Suprapubic skin (tissue), 4 donors: ENCODE data around the gene RIMBP2. TPM values are rescaled to one million over a fixed set of nuclear protein-coding genes. Genes with fewer than 3 reads are reported as not detected.

Experiments used
- DNase-seq, 2 donors: peaks; one replicate each; pipeline ENCODE4 v3.0.0-alpha.2; 2019; ENCODE audit warnings: low spot score in 2 of 2
- H3K27ac ChIP-seq: fragments of 200-600 bp; sonication (generic); one replicate; pipeline ENCODE4 v1.5.1; 2019
- H3K27me3 ChIP-seq: fragments of 200-600 bp; sonication (generic); one replicate; pipeline ENCODE4 v1.5.1; 2019
- H3K36me3 ChIP-seq: fragments of 200-600 bp; sonication (generic); one replicate; pipeline ENCODE4 v1.5.1; 2019
- H3K4me1 ChIP-seq: fragments of 200-600 bp; sonication (generic); one replicate; pipeline ENCODE4 v1.5.1; 2019
- H3K4me3 ChIP-seq: fragments of 200-600 bp; sonication (generic); one replicate; pipeline ENCODE4 v1.5.1; 2019; ENCODE audit warnings: mild to moderate bottlenecking
- H3K9me3 ChIP-seq: fragments of 200-600 bp; sonication (generic); one replicate; pipeline ENCODE4 v1.5.1; 2019
- CTCF ChIP-seq, 2 donors: fragments of 200-600 bp in 1 of 2; fragments of 450-650 bp in 1 of 2; sonication (generic) in 1 of 2; IDR thresholded peaks; one replicate each; pipeline ENCODE4 v1.5.1; 2016 to 2019; ENCODE audit warnings: antibody characterized with exemption in 2 of 2, mild to moderate bottlenecking in 1 of 2, moderate library complexity in 1 of 2
- EP300 ChIP-seq: sonication (generic); formaldehyde crosslinking; IDR thresholded peaks from one replicate; pipeline ENCODE4 v1.6.1; 2017; ENCODE audit warnings: antibody characterized with exemption
- POLR2A ChIP-seq, 2 donors: fragments of 450-650 bp; IDR thresholded peaks; one replicate each; pipeline ENCODE4 v1.6.1; 2017; ENCODE audit warnings: antibody characterized with exemption in 2 of 2, mild to moderate bottlenecking in 2 of 2, moderate library complexity in 2 of 2
- POLR2AphosphoS5 ChIP-seq, 3 donors: sonication (generic); formaldehyde crosslinking; IDR thresholded peaks; one replicate each; pipeline ENCODE4 v1.6.1; 2017; ENCODE audit warnings: antibody characterized with exemption in 3 of 3
- WGBS: methylation state at CpG from one replicate; pipeline ENCODE4 v1.1.5; 2018; 5-methylcytosine and 5-hydroxymethylcytosine counted together
- total RNA-seq, 4 donors: library from RNA; depleted of rRNA; stranded (reverse); fragments of >200 nt; gene quantifications; one replicate each; pipeline ENCODE4 v1.1.0, GENCODE V29; 2016

Gene RIMBP2
- total RNA-seq, 4 donors from 2014 or later, result 2.1 to 21.8 (median 3.0) TPM

GRCh38 chr12:130641533-130642184 lies 74.4 kb downstream of the RIMBP2 start:
- Histone ChIP-seq H3K36me3 (no peaks in the 10 kb centered on the region), H3K4me3 (no peak overlapping the region), H3K9me3 (no peaks in the 10 kb centered on the region), H3K4me1 (no peaks in the 10 kb centered on the region), H3K27ac (no peak overlapping the region), H3K27me3 (no peaks in the 10 kb centered on the region)
- DNase-seq, result peak in 1 of 2 donors; percentile 25
- no peak for TF ChIP-seq EP300
- TF ChIP-seq POLR2A (IDR thresholded peaks at IDR 0.05), result no peak
- TF ChIP-seq CTCF (IDR thresholded peaks at IDR 0.05), result no peak
- TF ChIP-seq POLR2AphosphoS5 (IDR thresholded peaks at IDR 0.05), result no peak
- 90% methylated on average over 7 of the region's 14 CpGs for WGBS

GRCh38 chr12:130640901-130641300 lies 75.2 kb downstream of the RIMBP2 start:
- TF ChIP-seq POLR2A (IDR thresholded peaks at IDR 0.05) (no peak), EP300 (no peak), CTCF (IDR thresholded peaks at IDR 0.05) (no peak)
- 91% methylated on average over 10 of the region's 11 CpGs for WGBS
- no peaks in the 10 kb centered on the region for H3K4me1 ChIP-seq
- no peak overlapping the region for H3K4me3 ChIP-seq
- H3K36me3 ChIP-seq, result no peaks in the 10 kb centered on the region
- no peaks in the 10 kb centered on the region for H3K27me3 ChIP-seq
- no peak for DNase-seq
- no peak overlapping the region for H3K27ac ChIP-seq
- no peaks in the 10 kb centered on the region for H3K9me3 ChIP-seq

- H3K9me3 ChIP-seq, result no peaks in the 10 kb centered on the region
- no peak for TF ChIP-seq POLR2AphosphoS5 (IDR thresholded peaks at IDR 0.05)
- no peak for TF ChIP-seq EP300
- no peak for TF ChIP-seq POLR2A (IDR thresholded peaks at IDR 0.05)
- no peak for TF ChIP-seq CTCF (IDR thresholded peaks at IDR 0.05)
- DNase-seq, result peak in 1 of 2 donors; percentile 25
- H3K4me3 ChIP-seq, result no peak overlapping the region
- H3K36me3 ChIP-seq, result no peaks in the 10 kb centered on the region
- no peaks in the 10 kb centered on the region for H3K4me1 ChIP-seq
- H3K27ac ChIP-seq, result no peak overlapping the region
- WGBS, result 88% methylated on average over 11 of the region's 11 CpGs
- H3K27me3 ChIP-seq, result no peaks in the 10 kb centered on the region
Observed at GRCh38 chr12:130640496-130640895, 75.6 kb downstream of the RIMBP2 start.

- Histone ChIP-seq H3K36me3 (no peaks in the 10 kb centered on the region), H3K4me1 (no peaks in the 10 kb centered on the region), H3K27me3 (no peaks in the 10 kb centered on the region), H3K4me3 (no peak overlapping the region), H3K27ac (no peak overlapping the region), H3K9me3 (no peaks in the 10 kb centered on the region)
- 69% methylated on average over 18 of the region's 18 CpGs for WGBS
- TF ChIP-seq POLR2AphosphoS5 (IDR thresholded peaks at IDR 0.05) (no peak), POLR2A (IDR thresholded peaks at IDR 0.05) (no peak), CTCF (IDR thresholded peaks at IDR 0.05) (no peak), EP300 (no peak)
- DNase-seq, result no peak
Observed at GRCh38 chr12:130639476-130640424, 76.3 kb downstream of the RIMBP2 start.

GRCh38 chr12:130636370-130636769 lies 79.7 kb downstream of the RIMBP2 start:
- Histone ChIP-seq H3K4me1 (no peaks in the 10 kb centered on the region), H3K9me3 (no peaks in the 10 kb centered on the region), H3K36me3 (no peaks in the 10 kb centered on the region), H3K4me3 (no peak overlapping the region), H3K27ac (no peak overlapping the region), H3K27me3 (no peaks in the 10 kb centered on the region)
- no peak for DNase-seq
- WGBS, result 95% methylated on average over 5 of the region's 5 CpGs
- TF ChIP-seq CTCF (IDR thresholded peaks at IDR 0.05) (no peak), POLR2A (IDR thresholded peaks at IDR 0.05) (no peak), EP300 (no peak), POLR2AphosphoS5 (IDR thresholded peaks at IDR 0.05) (no peak)
